ENCODE measurements around the gene CCM2L.
"Not testable (repeated sequence)": the region's sequence is repeated elsewhere in the genome, so short reads cannot be mapped to it uniquely, and the experiment has no call there.

Gene CCM2L

DNA sequence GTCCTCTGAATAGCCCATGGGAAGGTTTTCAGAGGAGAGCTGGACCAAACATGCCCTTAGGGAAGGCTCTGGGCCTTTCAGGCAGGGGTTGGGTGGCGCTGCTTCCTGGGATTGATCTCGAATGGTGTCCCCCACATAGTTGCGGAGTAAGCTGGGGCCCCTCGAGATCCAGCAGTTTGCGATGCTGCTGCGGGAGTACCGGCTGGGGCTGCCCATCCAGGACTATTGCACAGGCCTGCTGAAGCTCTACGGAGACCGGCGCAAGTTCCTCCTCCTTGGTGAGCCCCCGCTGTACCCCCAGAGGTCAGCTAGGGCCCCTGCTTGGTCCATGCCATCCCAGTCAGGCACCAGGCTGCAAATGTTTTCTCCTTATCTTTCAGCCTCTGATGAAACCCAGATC is 19.3 kb downstream of the CCM2L start:
- no peak for DNase-seq (ENCODE audit: low spot score)

DNA sequence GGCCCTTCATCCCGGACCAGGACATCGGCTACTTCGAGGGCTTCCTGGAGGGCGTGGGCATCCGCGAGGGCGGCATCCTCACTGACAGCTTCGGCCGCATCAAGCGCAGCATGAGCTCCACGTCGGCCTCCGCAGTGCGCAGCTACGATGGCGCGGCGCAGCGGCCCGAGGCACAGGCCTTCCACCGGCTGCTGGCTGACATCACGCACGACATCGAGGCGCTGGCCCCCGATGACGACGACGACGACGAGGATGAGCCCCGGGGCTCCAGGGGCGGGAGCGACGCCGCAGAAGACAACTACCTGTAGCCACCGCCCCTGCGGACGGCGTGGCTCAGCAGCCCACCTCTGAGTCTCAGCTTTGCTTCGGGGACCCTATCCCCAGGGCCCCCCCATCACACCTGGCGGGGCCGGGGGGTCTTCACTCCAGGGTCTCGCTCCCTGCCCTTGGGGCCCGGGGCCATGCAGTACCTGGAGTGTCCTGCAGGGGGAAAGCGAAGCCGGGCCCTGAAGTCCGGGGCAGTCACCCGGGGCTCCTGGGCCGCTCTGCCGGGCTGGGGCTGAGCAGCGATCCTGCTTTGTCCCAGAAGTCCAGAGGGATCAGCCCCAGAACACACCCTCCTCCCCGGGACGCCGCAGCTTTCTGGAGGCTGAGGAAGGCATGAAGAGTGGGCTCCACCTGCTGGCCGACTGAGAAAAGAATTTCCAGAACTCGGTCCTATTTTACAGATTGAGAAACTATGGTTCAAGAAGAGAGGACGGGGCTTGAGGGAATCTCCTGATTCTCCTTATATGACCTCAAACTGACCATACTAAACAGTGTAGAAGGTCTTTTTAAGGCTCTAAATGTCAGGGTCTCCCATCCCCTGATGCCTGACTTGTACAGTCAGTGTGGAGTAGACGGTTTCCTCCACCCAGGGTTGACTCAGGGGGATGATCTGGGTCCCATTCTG is 21.0 kb downstream of the CCM2L start:
- DNase-seq (ENCODE audit: low spot score), result peak; percentile 72

DNA sequence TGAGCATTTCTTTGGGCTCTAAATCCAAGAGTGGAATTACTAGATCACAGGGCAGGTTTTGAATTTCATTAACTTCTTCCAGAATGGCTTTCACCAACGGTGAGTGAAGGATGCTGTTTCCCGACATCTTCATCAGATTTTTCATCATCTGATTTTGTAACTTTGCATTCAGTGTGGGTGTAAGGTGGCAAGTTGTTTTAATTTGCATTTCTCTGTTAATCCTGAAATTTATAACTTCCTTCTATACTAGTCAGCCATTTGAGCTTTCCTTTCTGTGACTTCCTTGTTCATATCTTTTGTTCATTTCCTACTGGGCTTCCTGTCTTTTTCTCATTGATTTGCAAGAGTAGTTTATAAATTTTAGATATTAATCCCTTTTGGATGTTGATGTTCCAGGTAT is 23.1 kb downstream of the CCM2L start:
- DNase-seq (ENCODE audit: low spot score), result no peak

DNA sequence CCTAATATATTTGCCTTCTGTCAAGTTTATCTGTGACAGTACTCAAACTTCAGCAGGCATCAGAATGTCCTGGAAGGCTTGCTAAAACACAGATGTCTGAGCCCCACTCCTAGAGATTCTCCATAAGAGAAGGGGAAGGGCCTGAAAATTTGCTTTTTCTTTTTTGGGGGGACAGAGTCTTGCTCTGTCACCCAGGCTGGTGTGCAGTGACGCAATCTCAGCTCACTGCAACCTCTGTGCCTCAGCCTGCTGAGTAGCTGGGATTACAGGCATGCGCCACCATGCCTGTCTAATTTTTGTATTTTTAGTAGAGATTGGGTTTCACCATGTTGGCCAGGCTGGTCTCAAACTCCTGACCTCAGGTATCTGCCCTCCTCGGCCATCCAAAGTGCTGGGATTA is 23.5 kb downstream of the CCM2L start:
- DNase-seq (ENCODE audit: low spot score), result not testable (repeated sequence)

DNA sequence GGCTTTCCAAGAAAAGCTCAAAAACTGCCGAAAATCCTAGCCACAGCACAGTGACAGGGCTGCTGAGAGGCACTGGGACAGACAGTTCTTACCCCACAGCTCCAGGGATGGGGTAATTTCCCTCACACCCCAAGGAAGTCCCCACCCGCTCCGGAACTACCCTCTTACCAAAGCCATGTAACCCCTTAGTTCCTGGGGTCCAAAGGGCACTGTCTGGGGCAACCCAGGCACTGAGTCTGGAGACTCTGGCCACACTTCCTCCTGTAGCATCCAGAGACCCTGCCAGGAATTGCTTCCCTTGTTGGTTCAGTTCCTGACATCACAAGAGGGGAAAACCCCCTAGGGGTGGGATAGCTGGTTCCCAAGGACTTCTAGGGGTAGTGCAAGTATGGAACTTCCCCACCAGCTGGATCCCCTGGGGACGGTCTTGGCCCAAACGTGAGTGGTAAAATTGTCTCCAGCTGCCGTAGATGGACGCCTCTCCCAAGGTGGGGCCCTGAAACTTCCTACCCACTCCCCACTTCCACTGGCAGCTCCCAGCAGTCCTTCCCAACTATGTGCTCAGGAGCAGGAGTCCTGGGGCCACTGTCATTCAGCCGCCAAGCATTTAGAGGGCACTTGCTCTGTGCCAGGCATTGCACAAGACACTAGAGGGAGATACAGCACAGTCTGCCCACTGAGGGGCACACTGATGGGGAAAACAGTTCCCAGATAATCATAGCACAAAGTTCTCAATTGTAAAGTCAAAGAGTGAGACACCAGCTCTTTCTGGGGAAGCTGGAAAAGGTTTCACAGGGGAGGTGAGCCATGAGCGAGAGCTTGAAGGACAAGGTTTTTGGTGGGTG is 24.6 kb downstream of the CCM2L start:
- DNase-seq (ENCODE audit: low spot score), result no peak

DNA sequence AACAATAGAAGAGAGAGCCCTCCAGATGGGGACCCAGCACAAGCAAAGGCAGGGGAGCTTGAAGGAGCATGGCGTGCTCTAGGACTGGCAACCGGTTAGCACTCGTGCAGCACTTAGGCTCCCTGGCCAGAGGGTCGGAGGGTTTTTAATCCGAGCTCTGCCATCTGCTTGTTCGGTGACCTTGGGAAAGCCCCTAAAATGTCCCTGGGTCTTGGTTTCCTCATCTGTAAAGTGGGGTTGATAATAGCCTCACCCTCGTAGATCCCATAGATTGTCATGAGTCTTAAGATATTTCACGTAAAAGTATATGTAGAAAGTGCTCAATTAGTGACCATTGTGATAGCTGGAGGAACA is 25.2 kb downstream of the CCM2L start:
- DNase-seq (ENCODE audit: low spot score), result no peak

DNA sequence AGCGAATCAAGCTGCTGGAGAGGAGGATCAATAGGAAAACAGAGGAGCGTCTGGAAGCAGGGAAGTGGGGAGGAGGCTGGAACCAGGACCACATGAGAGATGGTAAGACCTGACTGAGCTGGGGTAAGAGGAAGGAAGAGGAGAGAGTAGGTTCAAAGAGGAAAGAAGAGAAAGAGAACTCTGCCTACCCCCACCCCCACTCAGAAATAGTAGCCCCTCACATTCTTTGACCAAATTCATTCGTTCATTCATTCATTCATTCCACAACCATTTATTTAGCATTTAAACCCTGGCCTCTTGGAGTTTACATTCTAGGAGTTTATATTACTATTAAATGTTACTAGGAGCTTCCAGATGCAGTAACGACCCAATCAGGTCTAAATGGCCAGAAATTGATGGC is 26.0 kb downstream of the CCM2L start:
- DNase-seq (ENCODE audit: low spot score), result no peak

DNA sequence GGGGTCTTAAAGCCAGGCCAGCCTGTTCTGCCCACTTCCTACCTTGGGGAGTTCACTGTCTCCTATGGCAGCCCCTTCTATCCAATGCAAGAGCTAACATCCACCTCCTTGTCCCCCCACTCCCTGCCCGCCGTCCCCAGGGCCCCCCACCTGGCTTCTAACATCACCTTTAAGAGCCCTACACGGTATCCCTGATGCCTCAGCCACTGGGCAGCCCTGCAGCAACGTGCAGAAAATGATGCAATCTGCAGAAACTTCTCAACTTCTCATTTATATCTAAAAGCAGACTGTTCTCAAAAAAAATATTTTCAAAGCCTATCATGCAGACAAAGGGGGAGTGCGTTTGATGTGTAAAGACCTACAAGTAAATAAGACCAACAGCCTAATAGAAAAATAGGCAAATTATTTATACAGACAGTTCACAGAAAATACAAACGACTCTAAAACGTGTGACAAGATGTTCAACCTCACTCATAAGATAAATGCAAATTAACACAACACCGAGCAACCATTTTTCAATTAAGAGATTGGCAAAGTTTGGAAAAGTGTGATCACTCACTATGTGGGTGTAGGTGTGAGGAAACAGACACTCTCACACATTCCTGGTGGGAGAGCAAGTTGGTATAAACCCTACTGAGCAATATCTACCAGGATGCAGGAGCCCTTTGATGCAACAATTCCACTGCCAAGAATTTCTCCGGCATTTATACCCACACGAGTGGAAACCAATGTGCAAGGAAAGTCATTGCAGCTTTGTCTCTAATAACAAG is 26.7 kb downstream of the CCM2L start:
- no peak for DNase-seq (ENCODE audit: low spot score)

DNA sequence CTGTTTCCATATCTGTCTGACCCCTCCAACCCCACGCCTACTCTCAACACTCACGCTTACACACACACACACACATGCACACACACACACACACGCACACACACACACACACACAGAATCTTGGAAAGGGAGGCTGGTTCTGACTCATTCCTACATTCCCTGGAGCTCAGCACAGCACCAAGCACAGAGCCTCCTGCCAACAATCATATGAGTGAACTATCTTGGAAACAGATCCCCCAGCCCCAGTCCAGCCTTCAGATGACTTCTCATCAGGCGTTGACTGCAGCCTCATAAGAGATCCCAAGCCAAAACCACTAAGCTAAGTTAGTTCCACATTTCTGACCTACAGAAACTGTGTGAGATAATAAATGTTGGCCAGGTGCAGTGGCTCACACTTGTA is 27.7 kb downstream of the CCM2L start:
- DNase-seq (ENCODE audit: low spot score), result no peak

DNA sequence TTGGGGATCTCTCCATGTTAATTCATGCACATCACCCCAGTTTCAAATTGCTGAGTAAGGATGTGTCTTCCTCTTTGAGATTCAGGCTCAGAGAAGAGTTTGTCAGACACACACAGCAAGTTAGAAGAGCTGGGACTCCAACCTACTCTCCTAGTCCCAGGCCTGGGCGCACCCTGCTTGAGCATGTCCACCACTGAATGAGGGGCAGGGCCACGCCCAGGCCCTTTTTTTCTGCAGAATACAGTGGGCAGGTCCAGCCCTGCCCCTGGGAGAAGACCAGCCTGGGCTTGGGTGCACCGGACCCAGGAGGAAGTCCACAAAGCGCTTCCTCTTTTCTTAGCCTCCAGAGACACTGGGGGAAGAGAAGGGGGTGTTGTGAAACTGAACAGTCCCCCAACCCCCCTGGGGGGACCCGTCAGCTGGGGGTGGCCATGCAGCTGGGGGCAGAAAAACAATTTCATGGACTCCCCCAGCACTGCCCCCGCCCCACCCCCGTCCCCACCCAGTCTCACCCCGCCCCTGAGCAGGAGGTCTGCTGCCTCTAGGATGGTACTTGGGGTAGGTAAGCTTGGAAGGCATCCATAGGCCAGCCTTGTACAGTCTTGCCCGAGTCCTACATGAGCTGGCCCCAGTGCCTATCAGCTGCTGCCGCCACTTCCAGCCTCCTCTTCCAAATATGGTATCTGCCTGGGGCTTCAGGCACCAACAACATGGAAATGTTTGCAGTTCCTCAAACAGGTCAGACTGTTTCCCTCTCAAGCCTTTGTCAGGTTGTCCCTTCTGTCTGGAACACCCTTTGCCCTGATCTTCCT is 30.1 kb downstream of the CCM2L start:
- DNase-seq (ENCODE audit: low spot score), result no peak

DNA sequence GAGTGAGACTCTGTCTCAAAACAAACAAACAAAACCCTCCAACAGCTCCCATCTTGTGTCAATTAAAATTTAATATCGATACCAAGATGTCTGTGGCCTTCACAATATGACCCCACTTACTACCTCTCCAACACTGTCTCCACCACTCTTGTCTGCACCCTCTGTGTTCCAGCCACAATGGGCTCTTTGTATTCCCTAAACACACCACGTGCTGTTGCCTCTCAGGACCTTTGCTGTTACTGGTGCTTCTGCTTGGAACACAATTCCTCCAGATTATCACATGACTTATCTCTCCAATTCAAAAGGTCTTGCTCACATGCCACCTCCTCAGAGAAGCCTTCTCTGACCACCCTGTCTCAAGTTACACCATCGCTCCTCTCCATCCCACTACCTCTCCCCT is 35.8 kb downstream of the CCM2L start:
- DNase-seq (ENCODE audit: low spot score), result no peak

DNA sequence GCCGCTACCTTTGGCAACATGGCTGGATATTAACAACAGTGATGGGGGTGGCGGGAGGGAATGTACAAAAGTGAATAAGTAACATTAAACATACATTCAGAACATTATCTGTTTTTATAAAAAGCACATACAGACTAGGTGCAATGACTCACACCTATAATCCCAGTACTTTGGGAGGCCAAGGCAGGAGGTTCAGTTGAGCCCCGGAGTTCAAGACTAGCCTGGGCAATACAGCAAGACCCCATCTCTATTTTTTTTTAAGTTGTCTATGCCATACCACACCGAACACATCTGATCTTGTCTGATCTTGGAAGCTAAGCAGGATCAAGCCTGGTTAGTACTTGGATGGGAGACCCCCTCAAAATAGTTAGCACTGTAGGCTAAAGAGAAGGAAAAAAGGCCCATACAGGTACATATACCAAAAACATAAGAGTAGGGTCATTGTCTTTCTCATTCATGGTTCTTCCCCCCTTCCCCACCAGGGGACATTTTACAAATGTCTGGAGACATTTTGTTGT is 40.1 kb downstream of the CCM2L start:
- no peak for DNase-seq (ENCODE audit: low spot score)

DNA sequence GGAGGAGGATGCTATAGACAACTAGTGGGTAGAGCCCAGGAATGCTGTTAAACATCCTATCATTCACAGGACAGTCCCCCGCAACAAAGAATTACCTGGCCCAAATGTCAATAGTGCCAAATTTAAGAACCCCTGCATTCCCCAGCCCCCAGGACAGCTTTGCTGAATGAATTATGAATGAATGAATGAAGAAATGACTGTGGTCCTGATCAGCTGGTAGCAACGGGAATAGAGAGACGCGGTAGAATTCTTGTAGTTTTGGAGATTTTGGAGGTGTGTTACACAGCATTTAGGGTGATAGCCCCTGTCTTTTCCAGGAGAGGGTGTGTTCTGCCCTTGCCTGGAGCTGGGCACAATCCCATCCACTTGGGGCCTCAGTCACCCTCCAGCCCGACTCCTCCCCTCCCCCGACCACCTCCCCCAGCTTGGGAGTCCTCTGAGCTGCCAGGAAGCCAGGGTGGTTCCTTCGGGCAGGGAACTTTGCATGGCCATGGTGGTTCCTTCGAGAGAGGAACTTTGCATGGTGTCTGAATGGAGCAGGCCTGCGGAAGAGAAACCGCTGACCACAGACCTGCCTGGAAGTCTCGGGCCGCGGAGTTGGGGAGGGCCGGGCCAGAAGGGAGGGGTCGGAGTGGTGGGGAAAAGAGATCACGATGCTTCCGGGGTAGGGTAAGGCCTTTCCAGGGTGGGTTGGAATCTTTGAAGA is 40.8 kb downstream of the CCM2L start:
- DNase-seq (ENCODE audit: low spot score), result no peak

DNA sequence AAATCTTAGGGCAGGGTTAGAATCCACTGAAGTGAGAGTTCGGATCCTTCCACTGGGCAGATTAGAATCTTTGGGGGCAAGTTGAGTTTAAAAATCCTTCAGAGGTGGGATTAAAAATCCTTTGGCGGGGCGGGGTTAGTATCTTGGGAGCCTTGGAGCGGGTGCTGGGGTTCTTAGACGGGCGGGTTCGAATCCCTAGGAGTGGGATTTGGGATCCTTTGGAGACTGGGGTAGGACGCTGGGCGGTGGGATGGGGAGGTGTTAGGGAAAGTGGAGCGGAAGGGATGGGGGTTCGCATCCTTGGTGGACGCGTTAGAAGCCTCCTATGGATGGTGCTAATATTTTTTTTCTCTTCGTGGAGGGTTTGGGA is 41.5 kb downstream of the CCM2L start:
- DNase-seq (ENCODE audit: low spot score), result no peak

DNA sequence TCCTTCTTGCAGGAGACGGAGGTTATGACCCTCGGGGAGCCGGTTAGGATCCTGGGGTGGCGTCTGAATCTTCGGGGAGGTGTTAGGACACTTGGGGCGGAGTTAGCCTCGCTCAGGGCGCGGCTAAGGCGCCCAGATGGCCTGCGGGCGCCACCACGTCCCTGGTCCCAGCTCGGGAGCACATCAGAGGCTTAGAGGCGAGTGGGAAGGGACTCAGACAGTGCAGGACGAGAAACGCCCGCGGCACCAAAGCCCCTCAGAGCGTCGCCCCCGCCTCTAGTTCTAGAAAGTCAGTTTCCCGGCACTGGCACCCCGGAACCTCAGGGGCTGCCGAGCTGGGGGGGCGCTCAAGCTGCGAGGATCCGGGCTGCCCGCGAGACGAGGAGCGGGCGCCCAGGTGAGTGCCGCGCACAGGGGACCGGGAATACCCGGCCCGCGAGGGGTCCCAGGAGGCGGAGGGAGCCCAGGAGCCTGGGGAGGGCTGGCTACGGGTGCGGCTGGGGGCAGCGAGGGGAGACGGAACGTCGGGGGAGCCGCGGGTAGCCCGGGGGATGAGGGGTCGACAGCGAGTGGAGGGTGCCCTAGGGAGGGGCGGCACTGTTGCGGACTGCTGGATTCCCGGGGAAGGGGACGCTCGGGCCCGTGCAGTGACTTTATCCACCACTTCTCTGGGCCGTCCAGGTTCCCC is 42.0 kb downstream of the CCM2L start, which contains the start of gene HCK:
HCK (plus strand) TSS at position 153 of the 688 bp plus-strand sequence.
- DNase-seq (ENCODE audit: low spot score), result no peak

DNA sequence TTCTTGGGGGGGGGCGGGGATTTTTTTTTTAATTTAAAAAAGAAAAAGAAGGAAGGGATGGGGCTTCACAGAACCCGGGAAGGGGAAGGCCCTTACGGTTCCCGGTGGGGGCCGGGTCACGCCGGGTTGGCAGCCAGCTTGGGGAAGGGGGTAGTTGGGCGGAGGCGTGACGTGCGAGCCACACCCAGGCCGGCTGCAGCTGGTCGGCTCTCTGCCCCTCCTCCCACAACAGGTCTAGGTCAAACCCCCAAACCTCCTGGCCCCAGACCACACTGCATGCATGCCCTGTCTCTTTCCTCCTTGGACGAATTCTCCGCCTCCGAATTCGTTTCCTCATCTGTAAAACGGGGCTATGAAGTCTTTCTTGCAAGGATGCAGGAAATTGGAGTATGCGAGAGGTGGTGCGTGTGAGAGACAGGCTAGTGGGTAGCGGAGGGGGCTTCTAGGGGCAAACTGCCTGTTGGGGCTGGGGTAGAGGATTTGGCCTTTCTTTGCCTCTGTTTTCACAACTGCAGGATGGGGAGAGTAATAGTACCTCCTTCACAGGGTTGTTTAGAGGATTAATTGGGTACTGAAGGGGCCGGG is 42.6 kb downstream of the CCM2L start:
- no peak for DNase-seq (ENCODE audit: low spot score)

DNA sequence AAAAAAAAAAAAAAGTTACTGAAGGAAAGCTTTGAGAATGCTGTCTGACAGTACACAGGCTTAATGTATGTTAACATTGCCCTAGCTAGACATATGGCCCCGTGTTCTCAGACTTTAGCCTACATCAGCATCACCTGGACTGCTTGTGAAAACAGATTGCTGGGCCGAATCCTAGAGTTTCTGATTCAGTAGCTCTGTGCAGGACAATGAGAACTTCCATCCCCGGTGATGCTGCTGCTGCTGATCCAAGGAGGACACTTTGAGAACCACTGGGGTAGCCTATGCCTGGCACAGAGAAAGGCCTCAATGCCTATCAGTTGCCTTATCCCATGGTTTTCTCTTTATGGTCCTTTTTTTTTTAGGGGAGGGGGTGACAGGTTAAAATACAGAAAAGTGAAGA is 43.4 kb downstream of the CCM2L start:
- DNase-seq (ENCODE audit: low spot score), result no peak

DNA sequence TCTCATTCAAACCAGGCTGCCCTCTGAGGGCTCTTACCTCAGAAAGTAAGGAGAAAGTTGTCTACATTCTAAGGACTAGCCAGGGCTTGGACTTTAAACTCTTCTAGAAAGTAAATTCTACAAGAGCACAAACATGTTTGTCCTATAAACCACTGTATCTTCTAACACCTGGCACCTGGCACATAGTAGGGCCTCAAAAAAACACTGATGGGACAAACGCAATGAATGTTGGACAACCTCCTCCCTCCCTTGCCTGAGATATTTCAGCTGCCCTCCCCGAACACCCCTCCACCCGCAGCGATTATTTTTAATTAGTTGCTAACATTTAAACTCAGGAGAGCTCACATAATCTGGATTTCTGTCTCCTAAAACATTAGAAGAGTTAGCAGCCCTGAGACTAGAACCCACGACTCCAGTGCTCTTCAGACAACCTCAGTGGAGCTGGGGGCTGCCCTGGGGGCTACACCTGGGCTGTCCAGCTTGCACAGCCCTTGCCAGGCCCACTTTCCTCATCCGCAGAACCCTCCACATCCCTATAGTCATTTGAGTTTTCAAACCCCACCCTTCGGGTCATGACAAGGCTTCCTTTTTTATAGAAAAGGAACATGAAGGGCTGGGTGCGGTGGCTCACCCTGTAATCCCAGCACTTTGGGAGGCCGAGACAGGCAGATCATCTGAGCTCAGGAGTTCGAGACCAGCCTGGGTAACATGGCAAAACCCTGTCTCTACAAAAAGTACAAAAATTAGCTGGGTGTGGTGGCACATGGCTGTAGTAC is 46.7 kb downstream of the CCM2L start:
- DNase-seq (ENCODE audit: low spot score), result no peak

DNA sequence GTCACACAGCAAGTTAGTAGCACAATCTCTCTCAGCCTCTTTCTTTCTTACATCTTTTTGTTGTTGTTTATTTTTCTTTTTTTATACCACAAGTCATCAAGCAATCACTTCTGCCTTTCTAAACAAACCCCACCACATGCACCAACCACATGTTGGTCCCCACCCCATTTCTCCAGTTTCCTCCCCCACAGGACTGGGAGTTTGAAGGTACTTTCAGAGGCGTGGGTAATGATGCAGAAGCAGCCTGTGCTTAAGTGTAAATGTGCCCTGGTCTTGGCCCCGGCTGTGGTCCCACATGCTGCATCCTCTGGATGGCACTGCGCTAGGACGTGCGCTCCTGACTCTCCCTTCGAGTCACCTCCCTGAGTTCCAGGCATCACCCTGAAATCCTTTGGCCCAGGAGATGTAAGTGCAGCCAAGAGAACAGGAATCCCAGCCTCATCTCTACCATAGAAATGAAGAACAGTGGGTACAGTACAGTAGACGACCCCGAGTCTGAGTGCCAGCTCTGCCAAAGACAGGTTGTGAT is 47.5 kb downstream of the CCM2L start:
- no peak for DNase-seq (ENCODE audit: low spot score)

Measured in kidney capillary endothelial cell (primary cell).